CD4-positive, alpha-beta T cell treated with Interleukin-2 at 100 ng/mL for 4 hours (primary cell): ENCODE data around the gene SREBF1.

Experiments
- DNase-seq: peaks from one replicate; pipeline ENCODE4 v3.0.0-alpha.2; 2020; ENCODE audit warnings: low spot score

Gene SREBF1

DNA sequence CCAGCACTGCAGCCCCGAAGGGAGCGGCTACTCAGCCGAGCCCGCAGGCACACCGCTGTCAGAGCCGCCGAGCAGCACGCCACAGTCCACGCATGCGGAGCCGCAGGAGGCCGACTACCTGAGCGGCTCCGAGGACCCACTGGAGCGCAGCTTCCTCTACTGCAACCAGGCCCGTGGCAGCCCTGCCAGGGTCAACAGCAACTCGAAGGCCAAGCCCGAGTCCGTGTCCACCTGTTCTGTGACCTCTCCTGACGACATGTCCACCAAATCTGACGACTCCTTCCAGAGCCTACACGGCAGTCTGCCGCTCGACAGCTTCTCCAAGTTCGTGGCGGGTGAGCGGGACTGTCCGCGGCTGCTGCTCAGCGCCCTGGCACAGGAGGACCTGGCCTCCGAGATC is 42.4 kb downstream of the SREBF1 start:
- no peak for DNase-seq

DNA sequence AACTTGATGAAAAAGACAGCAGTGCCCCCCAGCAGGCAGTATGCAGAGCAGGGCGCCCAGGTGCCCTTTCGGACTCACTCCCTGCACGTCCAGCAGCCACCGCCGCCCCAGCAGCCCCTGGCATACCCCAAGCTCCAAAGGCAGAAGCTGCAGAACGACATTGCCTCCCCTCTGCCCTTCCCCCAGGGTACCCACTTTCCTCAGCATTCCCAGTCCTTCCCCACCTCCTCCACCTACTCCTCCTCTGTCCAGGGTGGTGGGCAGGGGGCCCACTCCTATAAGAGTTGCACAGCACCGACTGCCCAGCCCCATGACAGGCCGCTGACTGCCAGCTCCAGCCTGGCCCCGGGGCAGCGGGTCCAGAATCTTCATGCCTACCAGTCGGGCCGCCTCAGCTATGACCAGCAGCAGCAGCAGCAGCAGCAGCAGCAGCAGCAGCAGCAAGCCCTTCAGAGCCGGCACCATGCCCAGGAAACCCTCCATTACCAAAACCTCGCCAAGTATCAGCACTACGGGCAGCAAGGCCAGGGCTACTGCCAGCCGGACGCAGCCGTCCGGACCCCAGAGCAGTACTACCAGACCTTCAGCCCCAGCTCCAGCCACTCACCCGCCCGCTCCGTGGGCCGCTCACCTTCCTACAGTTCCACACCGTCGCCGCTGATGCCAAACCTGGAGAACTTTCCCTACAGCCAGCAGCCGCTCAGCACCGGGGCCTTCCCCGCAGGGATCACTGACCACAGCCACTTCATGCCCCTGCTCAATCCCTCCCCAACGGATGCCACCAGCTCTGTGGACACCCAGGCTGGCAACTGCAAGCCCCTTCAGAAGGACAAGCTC is 43.2 kb downstream of the SREBF1 start:
- DNase-seq = no peak

DNA sequence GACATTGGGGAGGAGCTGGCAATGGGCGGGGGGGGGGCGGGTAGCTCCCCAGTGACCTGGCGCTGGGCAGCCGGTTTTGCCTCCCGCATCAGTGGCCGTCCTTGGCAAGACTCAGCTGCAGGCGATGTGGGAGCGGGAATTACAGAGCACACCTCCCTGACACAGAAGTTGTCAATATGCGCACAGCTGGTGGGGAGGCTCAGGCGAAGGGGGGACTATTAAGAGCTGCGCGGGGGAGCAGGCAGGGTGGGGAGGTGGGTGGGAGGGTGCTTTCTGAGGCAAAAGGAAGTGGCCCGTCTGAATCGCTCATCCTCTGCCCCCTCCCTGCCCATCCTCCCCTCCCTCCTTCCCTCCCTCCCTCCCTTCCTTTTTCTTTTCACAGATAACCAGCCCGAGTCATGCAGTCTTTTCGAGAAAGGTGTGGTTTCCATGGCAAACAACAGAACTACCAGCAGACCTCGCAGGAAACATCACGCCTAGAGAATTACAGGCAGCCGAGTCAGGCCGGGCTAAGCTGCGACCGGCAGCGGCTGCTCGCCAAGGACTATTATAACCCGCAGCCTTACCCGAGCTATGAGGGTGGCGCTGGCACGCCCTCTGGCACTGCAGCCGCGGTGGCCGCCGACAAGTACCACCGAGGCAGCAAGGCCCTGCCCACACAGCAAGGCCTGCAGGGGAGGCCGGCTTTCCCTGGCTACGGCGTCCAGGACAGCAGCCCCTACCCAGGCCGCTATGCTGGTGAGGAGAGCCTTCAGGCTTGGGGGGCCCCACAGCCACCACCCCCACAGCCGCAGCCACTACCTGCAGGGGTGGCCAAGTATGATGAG is 44.0 kb downstream of the SREBF1 start:
- DNase-seq = peak; percentile 87

DNA sequence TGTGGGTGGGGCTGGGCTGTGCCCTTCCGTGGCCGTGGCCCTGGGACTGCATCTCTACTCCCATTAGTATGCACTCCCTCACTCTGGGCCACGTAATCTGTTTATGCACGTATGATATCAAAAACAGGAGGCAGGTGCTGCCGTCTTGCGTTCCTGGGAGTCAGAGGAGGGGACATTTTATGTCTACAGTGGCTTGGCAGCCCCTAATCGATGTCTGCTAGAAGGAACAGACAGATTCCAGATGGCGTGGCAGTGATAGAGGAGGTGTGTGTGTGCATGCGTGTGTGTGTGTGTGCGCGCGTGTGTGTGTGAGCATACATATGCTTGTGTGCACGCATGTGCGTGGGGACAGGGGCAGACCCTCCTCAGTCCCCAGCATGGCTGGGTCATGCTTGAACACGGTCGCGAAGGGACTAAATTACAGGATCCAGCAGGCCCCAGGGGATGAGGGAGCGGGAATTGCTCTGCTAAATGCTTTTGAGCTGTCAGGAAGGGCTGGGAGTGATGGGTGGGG is 44.7 kb downstream of the SREBF1 start:
- no peak for DNase-seq

DNA sequence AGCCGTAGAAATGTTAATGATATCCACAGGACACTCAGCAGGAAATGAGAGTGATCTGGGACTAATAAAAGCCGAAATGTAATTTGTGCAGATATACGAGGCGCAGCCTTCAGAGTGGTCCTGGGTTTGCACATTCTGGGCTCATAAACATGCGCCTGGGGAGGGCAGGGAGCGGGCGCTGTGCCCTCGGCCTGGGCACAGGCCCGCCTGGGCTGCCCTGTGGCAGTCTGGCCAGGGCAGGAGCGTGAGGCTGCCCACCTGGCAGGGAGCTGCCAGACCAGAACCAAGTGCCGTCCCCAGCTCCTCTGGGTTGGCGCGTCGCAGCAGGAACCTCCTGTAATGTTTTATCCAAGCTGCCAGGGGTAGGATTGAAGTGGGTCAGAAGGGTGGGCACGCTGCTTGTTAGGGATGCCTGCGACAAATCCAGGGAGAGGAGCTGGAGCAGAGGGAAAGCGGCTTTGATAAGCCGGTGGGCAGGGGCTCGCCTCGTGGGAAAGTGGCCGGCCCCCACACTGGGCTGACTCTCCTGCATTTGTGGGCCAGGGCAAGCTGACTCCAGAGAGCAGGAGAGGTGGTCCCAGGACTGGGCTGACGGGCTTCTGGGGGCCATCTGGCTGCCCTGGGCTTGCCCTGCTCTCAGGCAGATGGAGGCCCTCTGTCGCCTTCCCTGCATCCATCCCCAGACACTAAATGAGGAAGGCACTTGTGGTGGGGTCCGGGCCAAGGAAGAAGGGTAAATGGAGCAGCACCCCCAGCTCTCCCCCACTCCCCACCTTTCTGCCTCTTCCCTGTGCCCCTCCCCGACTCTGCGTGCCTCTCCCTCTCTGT is 45.9 kb downstream of the SREBF1 start:
- no peak for DNase-seq

DNA sequence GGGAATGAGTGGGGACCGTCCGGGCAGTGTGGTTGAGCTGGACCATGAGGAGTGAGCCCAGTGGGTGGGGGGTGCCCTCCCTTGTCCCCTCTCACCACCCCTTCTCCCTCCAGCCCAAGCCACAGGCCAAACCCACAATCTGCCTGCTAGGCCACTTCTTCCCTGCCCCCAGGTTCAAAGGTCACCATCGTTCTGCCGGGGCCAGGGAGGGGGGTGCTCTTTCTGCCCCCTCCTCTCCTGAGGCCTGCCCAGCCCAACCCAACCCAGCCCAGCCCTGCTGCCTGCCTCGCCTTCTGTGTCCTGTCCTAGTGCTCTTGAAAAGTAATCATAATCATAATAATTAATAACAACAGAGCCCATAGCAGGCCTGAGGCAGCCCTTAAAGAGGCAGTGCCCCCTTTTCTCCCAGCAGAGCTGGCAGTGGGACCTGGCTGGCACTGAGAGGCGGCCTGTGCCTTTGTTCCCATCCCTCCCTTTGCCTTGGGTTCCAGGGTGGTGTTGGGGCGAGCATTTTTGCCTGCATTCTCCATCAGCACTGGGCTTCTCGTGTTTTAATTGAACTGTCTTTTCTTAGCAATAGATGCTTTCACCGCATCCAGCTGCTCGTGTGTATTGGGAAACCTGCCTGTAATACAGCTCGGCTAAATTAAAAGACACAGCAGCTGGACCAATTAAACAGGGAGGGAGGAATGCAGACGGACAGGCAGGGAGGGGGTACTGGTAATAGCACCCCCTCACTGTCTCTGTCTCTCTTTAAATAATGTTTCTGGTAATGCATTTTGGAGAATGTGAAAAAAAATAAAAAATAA is 46.8 kb downstream of the SREBF1 start:
- DNase-seq = no peak

DNA sequence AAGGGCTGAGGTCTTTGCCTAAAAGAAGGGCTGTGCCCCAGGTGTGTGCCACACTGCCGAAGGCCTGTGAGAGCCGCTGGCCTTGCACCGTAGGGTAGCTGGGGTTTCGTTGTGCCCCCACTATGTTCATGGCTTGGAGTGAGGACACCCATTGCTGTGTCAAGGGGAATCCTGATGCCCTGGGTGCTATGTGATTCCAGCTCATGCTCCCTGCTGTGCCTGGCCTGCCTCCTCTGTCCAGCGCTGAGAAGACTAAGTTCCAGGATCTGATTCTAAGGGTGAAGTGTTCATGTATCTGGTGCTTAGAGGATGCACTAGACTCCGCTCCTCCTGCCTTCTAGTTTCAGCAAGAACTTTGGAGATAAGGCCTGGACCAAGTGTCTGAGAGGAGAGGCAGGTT is 47.4 kb downstream of the SREBF1 start:
- no peak for DNase-seq

DNA sequence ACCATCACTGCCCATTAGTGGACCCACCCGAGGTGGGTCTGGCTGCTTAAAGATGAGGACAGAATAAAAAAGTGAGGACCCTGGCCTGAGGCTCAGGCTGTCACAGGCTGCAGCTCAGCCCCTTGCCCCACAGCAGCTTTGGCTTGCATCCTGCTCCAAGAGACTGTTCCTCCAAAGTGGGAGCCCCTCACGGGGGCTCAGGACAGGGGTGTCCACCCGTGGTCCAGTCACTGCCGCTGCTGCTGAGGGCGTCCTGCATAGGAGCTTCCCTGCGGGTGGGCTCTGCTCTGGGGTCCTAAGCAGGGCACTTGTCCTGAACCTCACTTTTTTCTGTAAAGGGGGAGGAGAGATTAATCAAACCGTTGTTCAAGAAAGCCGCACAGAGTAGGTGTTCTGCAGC is 47.8 kb downstream of the SREBF1 start:
- no peak for DNase-seq

DNA sequence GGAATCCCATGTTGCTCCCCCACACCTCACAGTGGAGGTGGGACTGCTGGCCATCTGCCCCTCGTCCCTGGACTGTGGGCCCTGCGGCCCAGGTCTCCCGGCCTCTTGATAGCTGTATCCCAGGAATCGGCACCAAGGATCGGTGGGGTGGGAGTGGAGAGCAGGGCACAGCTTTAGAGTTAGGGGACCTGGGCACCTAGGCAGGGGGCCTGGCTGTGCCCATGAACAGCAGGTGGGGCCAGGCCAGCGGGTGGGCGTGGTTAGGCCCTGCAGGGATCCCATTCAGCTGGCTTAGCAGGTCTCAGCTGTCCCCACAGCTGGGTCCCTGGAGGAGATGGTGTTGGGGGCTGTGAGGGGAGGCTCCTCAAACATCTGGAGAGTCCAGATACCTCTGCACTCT is 49.2 kb downstream of the SREBF1 start:
- DNase-seq = no peak

DNA sequence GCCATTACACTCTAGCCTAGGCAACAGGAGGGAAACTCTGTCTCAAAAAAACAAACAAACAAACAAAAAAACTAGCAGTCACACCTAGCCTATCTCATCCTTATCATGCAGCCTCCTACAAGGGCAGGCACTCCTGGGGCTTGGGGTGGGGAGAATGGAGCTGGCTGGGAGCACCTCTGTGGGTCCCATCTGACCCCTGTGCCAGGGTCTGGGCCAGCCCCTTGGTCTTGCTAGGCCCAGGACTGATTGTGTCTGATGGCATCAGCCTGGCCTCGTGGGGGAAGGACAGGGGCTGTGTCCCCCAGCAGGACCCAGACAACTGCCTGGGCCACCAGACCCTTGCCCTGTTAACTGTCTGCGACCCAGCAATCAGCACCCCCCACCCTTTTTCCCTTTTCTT is 49.8 kb downstream of the SREBF1 start:
- no peak for DNase-seq

DNA sequence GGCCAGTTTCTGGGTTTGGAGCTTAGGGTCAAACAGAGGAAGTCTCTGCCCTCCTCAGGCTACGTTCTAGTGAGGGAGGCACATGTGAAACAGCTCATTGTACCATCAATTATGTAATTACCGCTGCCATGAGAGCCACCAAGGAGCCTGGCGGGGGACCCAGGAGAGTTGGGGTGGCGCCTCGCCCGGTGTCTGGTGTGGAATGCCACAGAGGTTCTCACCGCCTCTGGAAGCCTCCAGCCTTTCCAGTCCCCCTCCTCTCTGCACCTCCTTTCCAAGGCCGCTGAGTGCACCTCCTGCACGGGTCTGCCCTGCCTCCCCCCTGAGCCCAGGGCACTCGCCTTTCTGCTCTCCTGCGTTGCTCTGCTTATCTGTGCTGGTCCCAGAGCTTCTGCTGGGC is 51.4 kb downstream of the SREBF1 start:
- no peak for DNase-seq

DNA sequence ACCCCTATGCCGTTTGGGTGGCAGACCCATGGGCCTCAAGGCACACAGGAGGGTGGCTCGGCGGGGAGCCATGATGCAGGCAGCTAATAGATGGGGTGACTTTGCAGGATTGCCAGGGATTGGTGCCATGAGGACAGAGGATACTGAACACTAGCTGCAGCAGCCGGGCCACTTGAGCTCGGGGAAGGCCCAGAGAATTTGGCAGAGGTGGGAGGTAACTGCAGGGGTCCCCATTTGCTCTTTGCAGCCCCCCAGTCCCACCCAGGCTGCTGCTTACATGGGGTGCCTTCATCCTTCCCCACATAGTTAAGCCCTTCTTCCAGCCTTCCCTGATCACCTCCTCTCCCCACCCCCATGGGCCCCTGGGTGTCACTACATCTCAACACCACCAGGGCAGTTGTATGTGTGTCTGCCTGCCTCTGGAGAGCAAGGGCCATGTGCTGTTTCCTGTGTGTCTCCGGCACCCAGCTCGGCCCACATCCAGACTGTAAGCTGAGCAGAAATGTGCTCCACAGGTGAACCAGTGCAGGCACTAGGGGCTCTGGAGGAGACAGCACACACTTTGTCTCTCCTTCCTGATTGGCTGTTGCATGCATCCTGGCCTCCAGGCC is 52.0 kb downstream of the SREBF1 start:
- DNase-seq = no peak

DNA sequence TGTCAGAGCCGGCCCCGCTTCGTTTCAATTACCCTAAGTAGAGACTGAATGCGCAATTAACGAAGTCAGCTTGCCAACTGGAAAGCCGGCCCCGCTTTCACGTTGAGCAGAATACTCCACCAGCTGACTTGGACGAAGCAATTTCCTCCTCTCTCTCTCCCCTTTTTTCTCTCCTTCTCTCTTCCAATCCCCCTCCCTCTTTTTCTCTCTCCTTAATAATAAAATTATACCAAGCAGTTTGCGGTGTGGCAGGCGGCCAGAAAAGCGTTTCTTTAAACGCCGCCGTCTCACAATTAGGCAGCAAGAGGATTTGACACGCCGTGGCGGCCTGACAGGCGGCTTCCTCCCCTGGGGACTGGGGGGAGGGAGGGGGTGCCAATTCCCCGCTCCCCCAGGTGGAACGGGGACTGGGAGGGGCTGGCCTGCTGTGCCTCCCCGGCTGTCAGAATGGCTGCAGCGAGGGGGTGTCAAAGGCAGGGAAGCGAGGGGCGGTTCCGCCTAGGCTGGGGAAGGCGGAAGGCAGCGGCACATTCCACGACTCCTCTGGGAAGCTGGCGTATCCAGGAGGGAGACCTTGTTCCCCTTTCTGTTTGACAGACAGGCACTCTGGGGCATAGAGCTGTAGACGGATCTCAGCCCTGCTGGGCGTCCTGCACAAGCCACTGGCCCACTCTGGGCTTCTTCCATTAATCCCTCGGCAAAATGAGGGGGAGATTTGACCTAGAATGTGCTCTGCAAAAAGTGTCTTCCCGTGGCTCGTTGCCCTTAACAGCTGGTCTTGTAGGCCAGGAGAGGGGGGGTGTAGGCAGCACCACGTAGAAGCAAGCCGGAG is 52.7 kb downstream of the SREBF1 start:
- DNase-seq = peak; percentile 18

DNA sequence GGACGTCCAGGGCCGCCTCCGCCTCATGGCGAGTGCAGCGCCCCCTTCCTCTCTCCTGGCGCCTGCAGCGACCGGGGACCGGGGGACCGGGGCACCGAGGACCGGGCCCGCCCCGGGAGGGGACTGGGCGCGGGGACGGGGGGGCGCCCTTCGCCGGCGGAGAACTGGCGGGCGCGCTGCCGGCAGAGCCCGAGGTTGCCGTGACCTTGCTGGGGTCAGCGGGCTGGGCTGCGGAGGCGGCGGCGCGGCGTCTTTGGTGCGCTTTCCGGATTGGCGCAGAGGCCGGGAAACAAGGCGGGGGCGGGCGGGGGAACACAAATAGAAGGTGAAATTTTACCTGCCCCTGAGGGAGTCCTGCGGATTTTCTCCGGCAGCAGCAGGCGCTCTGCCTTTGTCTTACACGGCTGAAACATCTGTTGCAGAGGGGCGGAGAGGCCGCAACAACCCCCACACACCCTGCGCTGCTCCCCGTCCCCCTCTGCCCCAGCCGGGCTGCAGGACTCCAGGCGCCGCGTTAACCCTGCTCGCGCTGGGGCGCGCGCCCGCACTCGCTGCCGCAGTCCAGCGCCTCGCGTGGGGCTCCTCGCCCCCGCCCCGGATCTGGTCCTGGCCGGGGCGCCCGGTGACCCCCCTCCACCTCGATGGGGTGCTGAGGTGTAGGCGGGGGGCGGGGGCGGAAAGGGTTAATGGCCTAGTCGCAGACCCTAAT is 53.5 kb downstream of the SREBF1 start:
- peak; percentile 63 for DNase-seq

DNA sequence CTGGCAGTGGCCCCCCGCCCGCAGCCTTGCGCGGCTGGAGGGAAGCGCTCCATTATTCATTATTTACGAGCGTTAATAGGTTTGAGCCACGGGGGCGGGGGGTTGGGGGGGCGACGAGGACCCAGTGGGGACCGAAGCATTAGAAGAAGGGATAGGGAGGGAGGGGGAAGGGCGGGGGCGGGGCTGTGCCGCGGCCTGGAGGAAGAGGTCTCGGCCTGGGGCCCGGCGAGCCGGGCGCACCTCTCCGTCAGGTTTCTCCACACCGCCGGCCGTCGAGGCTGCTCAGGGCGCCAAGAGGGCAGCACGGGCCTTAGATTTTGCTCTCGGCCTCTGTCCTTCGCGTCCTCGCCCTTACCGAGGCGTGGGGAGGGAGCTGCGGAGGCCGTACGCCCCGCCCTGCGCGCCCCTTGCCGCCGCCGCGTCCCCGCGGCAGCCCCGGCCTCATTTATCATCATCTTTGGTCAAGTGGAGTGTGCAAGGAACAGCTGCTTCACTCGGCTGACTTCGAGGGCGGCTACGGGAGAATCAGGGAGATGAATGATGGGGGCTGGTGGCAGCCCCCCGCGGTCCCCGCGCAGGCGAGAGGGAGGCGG is 54.2 kb downstream of the SREBF1 start:
- no peak for DNase-seq

DNA sequence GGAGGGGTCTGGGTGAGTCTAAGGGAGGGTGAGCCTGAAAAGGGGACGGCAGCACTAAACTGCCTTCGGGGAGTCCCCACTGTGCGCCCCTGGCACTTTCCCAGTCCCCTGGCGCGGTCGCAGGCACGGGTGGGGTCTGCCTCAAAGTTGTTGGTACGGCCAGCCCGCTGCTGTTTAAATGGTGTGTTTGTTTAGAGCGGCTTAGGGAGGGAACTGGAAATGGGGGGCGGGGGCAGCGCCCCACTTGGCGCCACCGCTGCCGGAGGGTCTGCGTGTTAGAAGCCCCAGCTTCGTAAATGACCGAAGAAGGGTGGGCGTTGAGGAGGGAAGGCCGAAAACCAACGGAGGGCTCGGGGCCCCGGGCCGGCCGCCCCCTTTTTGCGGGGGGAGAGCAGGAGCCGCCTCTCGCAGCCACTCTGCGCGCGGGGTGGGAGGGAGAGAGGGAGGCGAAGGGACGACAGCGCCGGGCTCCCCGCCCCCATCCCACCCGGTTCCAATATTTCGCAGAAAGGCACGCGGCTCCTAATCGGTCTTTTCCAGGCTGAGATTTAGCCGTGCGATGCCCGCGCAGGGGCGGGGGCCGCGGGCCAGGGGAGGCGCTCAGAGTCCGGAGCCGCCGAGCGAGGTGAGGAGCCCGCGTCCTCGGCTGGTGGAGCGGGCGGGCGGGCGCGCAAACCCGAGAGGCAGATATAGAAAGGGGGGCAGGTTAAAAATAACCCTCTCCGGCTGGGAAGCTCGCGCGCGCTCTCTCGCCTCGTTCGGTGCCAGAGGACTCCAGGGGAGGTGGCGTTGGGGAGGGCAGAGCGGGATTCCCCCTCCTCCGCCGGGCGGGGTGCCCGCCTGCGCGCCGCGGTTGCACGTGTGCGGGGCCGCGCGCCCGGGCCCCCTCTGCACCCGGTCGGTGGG is 54.9 kb downstream of the SREBF1 start:
- peak; percentile 25 for DNase-seq

DNA sequence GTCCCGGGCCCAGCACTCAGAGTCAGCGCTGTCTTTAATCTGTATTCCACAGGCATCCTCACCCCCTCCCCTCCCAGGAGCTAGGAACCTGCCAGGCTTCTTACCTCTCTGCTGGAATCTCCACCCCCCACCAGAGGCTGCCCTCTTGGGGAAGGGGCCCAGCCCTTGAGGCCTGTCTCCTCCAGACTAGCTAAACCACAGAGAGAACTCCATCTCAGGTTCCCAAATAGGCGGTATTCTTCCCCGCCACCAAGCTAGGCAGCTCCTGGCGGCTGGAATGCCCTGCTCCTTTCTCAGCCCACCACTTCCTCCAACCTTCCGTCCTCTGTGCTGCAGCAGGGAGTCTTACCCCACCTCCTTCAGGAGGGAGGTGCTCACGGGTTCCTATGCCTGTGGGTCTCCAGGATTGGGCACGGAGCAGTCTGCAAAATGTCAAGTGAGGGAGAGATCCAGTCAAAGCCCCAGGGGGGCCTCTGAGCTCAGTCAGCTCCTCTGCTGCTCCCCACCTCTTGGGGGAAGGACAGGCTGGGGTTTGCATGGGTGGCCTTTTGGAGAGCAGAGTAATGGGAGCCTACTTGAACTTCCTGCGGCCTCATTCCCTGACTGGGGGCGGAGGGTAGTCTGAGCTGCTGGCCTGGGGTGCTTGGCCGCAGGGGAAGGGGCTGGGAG is 55.7 kb downstream of the SREBF1 start:
- no peak for DNase-seq
